Fibroblast of pulmonary artery (primary cell): ENCODE measurements around the gene POLR3B.

Source experiments
- DNase-seq: peaks from one replicate; pipeline ENCODE4 v3.0.0-alpha.2; 2010; ENCODE audit warnings: low read depth
- H3K4me3 ChIP-seq: replicated peaks from 2 replicates; pipeline ENCODE4 v1.5.1; 2011; ENCODE audit warnings: low read depth, mild to moderate bottlenecking, control low read depth, low read length, moderate library complexity
- CTCF ChIP-seq: IDR thresholded peaks from 2 replicates; pipeline ENCODE4 v1.5.1; 2011; ENCODE audit warnings: mild to moderate bottlenecking, control low read depth, low read length, inconsistent platforms; ENCODE audit errors: missing control alignments

POLR3B gene

GRCh38 chr12:106409878-106410277, 52.3 kb downstream of the POLR3B start:
- no peak overlapping the region for H3K4me3 ChIP-seq
- no peak for TF ChIP-seq CTCF
- no peak for DNase-seq

- H3K4me3 ChIP-seq = no peak overlapping the region
- DNase-seq = no peak
- TF ChIP-seq CTCF = no peak
Measured at GRCh38 chr12:106412563-106412962, 55.0 kb downstream of the POLR3B start.

- no peak for TF ChIP-seq CTCF
- peak; percentile 58 for DNase-seq
- H3K4me3 ChIP-seq = no peak overlapping the region
Measured at GRCh38 chr12:106415134-106415533, 57.6 kb downstream of the POLR3B start.

- H3K4me3 ChIP-seq = no peak overlapping the region
- DNase-seq = peak; percentile 38
- TF ChIP-seq CTCF = no peak
Measured at GRCh38 chr12:106416273-106416672, 58.7 kb downstream of the POLR3B start.

- H3K4me3 ChIP-seq = no peak overlapping the region
- peak; percentile 88 for DNase-seq
- no peak for TF ChIP-seq CTCF
Measured at GRCh38 chr12:106417926-106418910, 60.7 kb downstream of the POLR3B start.

GRCh38 chr12:106418970-106419369, 61.4 kb downstream of the POLR3B start:
- no peak overlapping the region for H3K4me3 ChIP-seq
- DNase-seq = no peak
- TF ChIP-seq CTCF = no peak
